IMR-90 (cell line): ENCODE results near the gene INPP5F. TPM values are rescaled to one million over a fixed set of nuclear protein-coding genes. Genes with fewer than 3 reads are reported as not detected.
A peak's percentile ranks its signal among the peaks of the same experiment; 100 is the strongest.

Source experiments
- ATAC-seq: fragments of 200-7000 bp; cut with Tn5 transposase; 2 replicates; pipeline ENCODE4 v1.9.1; 2020; ENCODE audit warnings: low read depth, mild to moderate bottlenecking, moderate library complexity
- BruUV-seq: library from RNA; stranded (reverse); fragments of 400-500 nt; replicated peaks from 2 replicates; lab custom pipeline; 2021; lab: Mats Ljungman, UMichigan
- CTCF ChIA-PET: fragments of 300-600 bp; formaldehyde crosslinking; extraction: SDS; loops from one replicate; lab custom pipeline; 2021; ENCODE audit warnings: antibody characterized with exemption; lab: Yijun Ruan, JAX
- POLR2A ChIA-PET: fragments of 300-600 bp; sonication (Branson Sonifier 250); formaldehyde crosslinking; loops from one replicate; lab custom pipeline; 2022; ENCODE audit warnings: antibody characterized with exemption; ENCODE audit not compliant: unreplicated experiment; lab: Charles Lee
- DNase-seq: peaks from one replicate; pipeline ENCODE4 v3.0.0; 2013
- H2AFZ ChIP-seq: replicated peaks from 2 replicates; pipeline ENCODE3; 2013; ENCODE audit warnings: low read length, mild to moderate bottlenecking; ENCODE audit not compliant: poor library complexity
- H2AK5ac ChIP-seq: 2 replicates; pipeline ENCODE4 v1.6.1; 2013; ENCODE audit warnings: low read depth, low read length, inconsistent platforms
- H2AK9ac ChIP-seq: replicated peaks from 2 replicates; pipeline ENCODE3; 2013; ENCODE audit warnings: mild to moderate bottlenecking, low read depth, low read length, moderate library complexity; ENCODE audit not compliant: poor library complexity
- H2BK120ac ChIP-seq: 2 replicates; pipeline ENCODE4 v1.6.1; 2013; ENCODE audit warnings: low read depth, low read length, inconsistent platforms
- H2BK15ac ChIP-seq: 3 replicates; pipeline ENCODE4 v1.6.1; 2013; ENCODE audit warnings: low read depth, low read length, inconsistent platforms
- H2BK20ac ChIP-seq: 2 replicates; pipeline ENCODE4 v1.6.1; 2013; ENCODE audit warnings: low read depth, mild to moderate bottlenecking, inconsistent platforms, low read length, moderate library complexity
- H2BK5ac ChIP-seq: 2 replicates; pipeline ENCODE4 v1.6.1; 2013; ENCODE audit warnings: mild to moderate bottlenecking, low read depth, low read length, inconsistent platforms; ENCODE audit not compliant: poor library complexity, severe bottlenecking
- H3K14ac ChIP-seq: replicated peaks from 2 replicates; pipeline ENCODE4 v1.6.1; 2013; ENCODE audit warnings: low read depth, low read length, inconsistent platforms
- H3K18ac ChIP-seq: 2 replicates; pipeline ENCODE4 v1.6.1; 2013; ENCODE audit warnings: low read depth, low read length, control low read depth
- H3K23ac ChIP-seq: 2 replicates; pipeline ENCODE4 v1.6.1; 2013; ENCODE audit warnings: low read depth, low read length, inconsistent platforms
- H3K27ac ChIP-seq: 2 replicates; pipeline ENCODE4 v1.5.1; 2013; ENCODE audit warnings: mild to moderate bottlenecking, control low read depth, low read length; ENCODE audit not compliant: insufficient read depth
- H3K27me3 ChIP-seq: 2 replicates; pipeline ENCODE4 v1.6.1; 2013; ENCODE audit warnings: low read length; ENCODE audit not compliant: control insufficient read depth, insufficient read depth
- H3K36me3 ChIP-seq: 2 replicates; pipeline ENCODE4 v1.6.1; 2013; ENCODE audit warnings: low read length, mixed read lengths; ENCODE audit not compliant: control insufficient read depth, insufficient read depth
- H3K4ac ChIP-seq: 2 replicates; pipeline ENCODE4 v1.6.1; 2013; ENCODE audit warnings: low read depth, low read length, inconsistent platforms
- H3K4me1 ChIP-seq: 2 replicates; pipeline ENCODE4 v1.6.1; 2013; ENCODE audit warnings: low read length, mixed read lengths; ENCODE audit not compliant: control insufficient read depth, insufficient read depth
- H3K4me2 ChIP-seq: 2 replicates; pipeline ENCODE4 v1.6.1; 2013; ENCODE audit warnings: low read depth, mild to moderate bottlenecking, control low read depth, low read length, moderate library complexity
- H3K4me3 ChIP-seq: 2 replicates; pipeline ENCODE4 v1.5.1; 2013; ENCODE audit warnings: low read depth, mild to moderate bottlenecking, control low read depth, low read length, moderate library complexity; ENCODE audit not compliant: insufficient read depth
- H3K56ac ChIP-seq: 2 replicates; pipeline ENCODE4 v1.6.1; 2013; ENCODE audit warnings: low read length, inconsistent platforms; ENCODE audit not compliant: insufficient read depth; ENCODE audit errors: extremely low read depth
- H3K79me1 ChIP-seq, 2 experiments: 2 replicates each; pipeline ENCODE4 v1.6.1; 2013; ENCODE audit warnings: low read length in 2 of 2, inconsistent platforms in 1 of 2, low read depth in 1 of 2
- H3K9ac ChIP-seq: 2 replicates; pipeline ENCODE4 v1.6.1; 2013; ENCODE audit warnings: low read depth, low read length, control low read depth
- H3K9me1 ChIP-seq: 2 replicates; pipeline ENCODE4 v1.6.1; 2013; ENCODE audit warnings: low read length, inconsistent platforms; ENCODE audit not compliant: insufficient read depth
- H3K9me3 ChIP-seq: 2 replicates; pipeline ENCODE4 v1.6.1; 2013; ENCODE audit warnings: low read length; ENCODE audit not compliant: control insufficient read depth, insufficient read depth
- H4K20me1 ChIP-seq: 2 replicates; pipeline ENCODE4 v1.6.1; 2013; ENCODE audit warnings: low read length, inconsistent platforms; ENCODE audit not compliant: insufficient read depth
- H4K5ac ChIP-seq: 2 replicates; pipeline ENCODE4 v1.6.1; 2013; ENCODE audit warnings: mild to moderate bottlenecking, low read depth, low read length, control low read depth
- H4K8ac ChIP-seq, 2 experiments: 2 replicates each; pipeline ENCODE4 v1.6.1; 2013; ENCODE audit warnings: low read depth in 2 of 2, low read length in 2 of 2, control low read depth in 1 of 2, inconsistent platforms in 1 of 2
- H4K91ac ChIP-seq: 2 replicates; pipeline ENCODE4 v1.6.1; 2013; ENCODE audit warnings: low read depth, low read length, inconsistent platforms; ENCODE audit not compliant: insufficient read depth
- FOS ChIP-seq: fragments of 150-350 bp; IDR thresholded peaks from 2 replicates; pipeline ENCODE4 v1.6.1; 2016; ENCODE audit warnings: low read depth, low read length
- MAFK ChIP-seq: IDR thresholded peaks from 2 replicates; pipeline ENCODE4 v1.6.1; 2012; ENCODE audit warnings: low read depth, low read length, improper control_type of control experiment
- WGBS, 2 experiments: methylation state at CpG; one replicate each; pipeline versions ENCODE4 v1.1.5 to v1.1.7; 2013; ENCODE audit warnings: missing lambda C conversion rate in 2 of 2; ENCODE audit not compliant: insufficient read length in 1 of 2; ENCODE audit errors: extremely low coverage in 2 of 2; 5-methylcytosine and 5-hydroxymethylcytosine counted together
- dilution Hi-C: fragments of 300-500 bp; cut with HindIII; formaldehyde crosslinking; loops from one replicate; pipeline ENCODE4 v1.14.3; 2018; ENCODE audit warnings: low sequenced_read_pairs; ENCODE audit not compliant: unreplicated experiment
- in situ Hi-C: fragments of 300-500 bp; cut with MboI; formaldehyde crosslinking; loops from 3 replicates; pipeline ENCODE4 v1.14.3; 2019; ENCODE audit warnings: low sequenced_read_pairs, inconsistent platforms, mixed read lengths
- intact Hi-C: fragments of 100-400 bp; cut with micrococcal nuclease; formaldehyde crosslinking; loops from 2 replicates; pipeline ENCODE4 v1.10.0; 2022
- polyA plus RNA-seq, 3 experiments: library from polyadenylated mRNA; depleted of rRNA; stranded (reverse); fragments of >200 nt; gene quantifications; 2 replicates each; pipeline ENCODE4 v1.2.3, GENCODE V29; 2012; ENCODE audit warnings: low replicate concordance in 1 of 3
- total RNA-seq: library from RNA; depleted of rRNA; stranded (reverse); fragments of >200 nt; gene quantifications from 2 replicates; pipeline ENCODE4 v1.2.3, GENCODE V29; 2012

The INPP5F gene
- total and polyA plus RNA-seq, 2 of the 4 experiments (the other 2 are of a cell fraction) = 19.0 to 29.6 TPM

GRCh38 chr10:119801998-119802538 lies 76.2 kb downstream of the INPP5F start:
- Histone ChIP-seq H3K56ac (no peak overlapping the region), H4K91ac (peak overlapping the region; percentile 14; the same call in 1 of the 2 replicates), H3K4me2 (no peak overlapping the region), H2BK120ac (0 out of 2 replicates have a peak overlapping the region, but pooled peaks have one; percentile 5), H3K9me3 (no peaks in the 10 kb centered on the region), H2BK15ac (peak overlapping the region; percentile 11; the same call in 1 of the 3 replicates), H2BK20ac (0 out of 2 replicates have a peak overlapping the region, but pooled peaks have one; percentile 39), H2AFZ (no peak overlapping the region), H3K18ac (no peak overlapping the region; the same call in 1 of the 2 replicates), H3K4me3 (no peak overlapping the region), H3K27me3 (no peaks in the 10 kb centered on the region), H3K4me1 (no peaks in the 10 kb centered on the region; the same call in 1 of the 2 replicates), H3K9ac (no peak overlapping the region), H3K36me3 (no peaks in the 10 kb centered on the region; the same call in 1 of the 2 replicates), H3K9me1 (peaks cover 6% of the 10 kb centered on the region), H3K27ac (no peak overlapping the region), H2BK5ac (no peak overlapping the region), H4K8ac (no peak overlapping the region), H2AK5ac (no peak overlapping the region), H3K23ac (no peak overlapping the region), H2AK9ac (no peak overlapping the region), H3K14ac (no peak overlapping the region), H4K20me1 (no peaks in the 10 kb centered on the region), H3K79me1 (no peaks in the 10 kb centered on the region), H4K5ac (no peak overlapping the region), H3K4ac (peak overlapping the region; percentile 25)
- no CpG with 5 or more reads among the region's 6 CpGs for WGBS, 2 experiments
- ChIA-PET POLR2A (no interaction called here), CTCF (interaction anchor here (1.6 kb wide), 1 partner anchor 51 kb away, joined by 8 read pairs; no protein-coding TSS in a partner anchor)
- TF ChIP-seq FOS (no peak), MAFK (peak; percentile 65)
- no TSS peak for BruUV-seq
- peak; percentile 41 for DNase-seq
- in situ Hi-C loops = no loop called here
- no peak for ATAC-seq
- dilution Hi-C loops = no loop called here
- intact Hi-C loops = no loop called here
